Measurements from ENCODE around the gene GALNT16. TPM values are rescaled to one million over a fixed set of nuclear protein-coding genes. Genes with fewer than 3 reads are reported as not detected.

The GALNT16 gene
- total and polyA plus RNA-seq, 2 of the 8 experiments (the other 6 are each of a cell fraction or from before 2014, with no cell fraction given), result 5.4 to 6.3 TPM

DNA sequence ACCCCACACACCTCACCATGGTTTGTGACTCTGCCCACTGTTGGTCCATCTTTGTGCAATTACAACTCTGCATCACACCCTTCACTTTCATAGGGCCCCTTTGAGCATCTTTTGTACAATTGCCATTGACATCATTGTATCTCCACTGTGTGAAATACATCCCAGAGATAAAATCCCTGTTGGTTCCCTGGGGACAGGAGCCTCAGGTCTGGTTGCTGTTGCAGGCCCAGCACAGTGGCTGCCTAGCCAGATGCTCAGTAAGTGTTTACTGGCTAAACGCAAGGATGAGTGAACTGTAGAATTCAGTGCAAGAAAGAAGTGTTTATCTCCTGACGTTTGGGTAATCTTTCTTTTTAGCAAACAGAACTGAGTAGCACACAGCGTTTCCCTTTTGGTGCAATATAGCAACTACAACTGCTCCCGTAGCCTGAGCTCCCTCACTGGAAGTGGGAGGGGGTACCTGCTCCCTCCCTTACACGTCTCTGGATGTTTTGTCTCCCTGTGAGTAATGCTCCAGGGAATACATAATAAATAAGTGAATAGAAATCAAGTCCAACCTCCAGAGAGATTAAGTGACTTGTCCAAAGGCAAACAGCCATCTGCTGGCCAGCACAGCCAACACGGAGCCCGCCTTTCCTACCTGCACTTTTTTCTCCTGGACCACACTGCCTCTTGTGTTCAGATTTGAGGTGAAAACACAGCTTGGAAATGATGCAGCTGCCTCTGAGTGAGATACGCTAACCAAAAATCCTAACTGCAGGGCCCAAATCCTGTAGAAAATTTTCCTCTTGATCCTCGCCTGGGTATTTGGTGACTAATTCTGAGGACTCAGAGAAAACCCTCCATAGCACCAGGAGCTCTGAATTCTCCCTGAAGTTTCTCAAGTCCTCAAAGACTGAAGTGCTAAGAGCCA is 27.4 kb downstream of the GALNT16 start:
- no peaks in the 10 kb centered on the region for H3K9me3 ChIP-seq (ENCODE audit: insufficient read depth in 2 of 2, low read depth in 1 of 2, low read length in 1 of 2)
- H2BK20ac ChIP-seq (ENCODE audit: low read length), result no peak overlapping the region
- no peak overlapping the region for H3K4me2 ChIP-seq (ENCODE audit: insufficient read depth in 1 of 2, low read depth in 2 of 2, low read length in 2 of 2)
- no peaks in the 10 kb centered on the region for H3K36me3 ChIP-seq (ENCODE audit: control insufficient read depth in 2 of 4, insufficient read depth in 4 of 4, low read length in 3 of 4)
- H4K8ac ChIP-seq (ENCODE audit: extremely low read depth, insufficient read depth, low read length), result no peak overlapping the region
- no peaks in the 10 kb centered on the region for H4K20me1 ChIP-seq (replicated peaks in 1 of 2; ENCODE audit: control insufficient read depth in 1 of 2, insufficient read depth in 2 of 2, low read length in 2 of 2)
- H3K4me1 ChIP-seq (replicated peaks in 1 of 4; ENCODE audit: control insufficient read depth in 3 of 4, insufficient read depth in 4 of 4, low read length in 3 of 4), result peaks cover 0 to 5% (median 2%) of the 10 kb centered on the region in 4 experiments; a peak in 4 of 7 replicates
- no peak overlapping the region for H3K4ac ChIP-seq (replicated peaks; ENCODE audit: insufficient read length, low read depth, low read length)
- H3K23me2 ChIP-seq (ENCODE audit: low read depth, low read length), result no peaks in the 10 kb centered on the region
- H3K27me3 ChIP-seq (replicated peaks in 1 of 4; ENCODE audit: control insufficient read depth in 3 of 4, extremely low read depth in 1 of 4, insufficient read depth in 3 of 4, low read length in 3 of 4), result no peaks in the 10 kb centered on the region; a peak in 1 of 7 replicates
- no peak overlapping the region for H3K27ac ChIP-seq (ENCODE audit: low read depth, low read length)
- no peak overlapping the region for H2AFZ ChIP-seq (ENCODE audit: low read length)
- WGBS, 2 experiments (ENCODE audit: extremely low coverage in 1 of 2, insufficient coverage in 1 of 2, insufficient read length in 1 of 2, insufficient replicate concordance in 2 of 2, low coverage in 1 of 2, low lambda C conversion rate in 2 of 2, missing lambda C conversion rate in 1 of 2), result 69% methylated on average over 9 of the region's 9 CpGs; no CpG with 5 or more reads in 1 of the 2 experiments
- H3K9ac ChIP-seq (replicated peaks in 1 of 4; ENCODE audit: extremely low read depth in 1 of 4, low read depth in 3 of 4, low read length in 3 of 4), result no peak overlapping the region
- H3K79me2 ChIP-seq (ENCODE audit: control insufficient read depth in 1 of 2, insufficient read depth in 2 of 2, low read length in 2 of 2), result no peaks in the 10 kb centered on the region
- no peak overlapping the region for H2BK15ac ChIP-seq (ENCODE audit: low read length)
- H3K4me3 ChIP-seq (ENCODE audit: extremely low read depth in 1 of 4, insufficient read depth in 2 of 4, low read depth in 3 of 4, low read length in 4 of 4), result no peak overlapping the region
- H3K14ac ChIP-seq (ENCODE audit: insufficient read length), result no peak overlapping the region
- H2BK5ac ChIP-seq (ENCODE audit: low read depth, low read length), result no peak overlapping the region
- FAIRE-seq (peak; percentile 73), DNase-seq (ENCODE audit: low read depth in 1 of 2, low spot score in 2 of 2) (peak in 1 of 2 experiments; percentile 50)
- H4K5ac ChIP-seq (ENCODE audit: insufficient read length, low read depth, low read length), result no peak overlapping the region
- no peak overlapping the region for H2BK120ac ChIP-seq (replicated peaks; ENCODE audit: low read depth, low read length)
- no peak overlapping the region for H4K91ac ChIP-seq (replicated peaks; ENCODE audit: insufficient read length, low read length)
- no peak overlapping the region for H3K23ac ChIP-seq (ENCODE audit: insufficient read length)
- no peak overlapping the region for H3K56ac ChIP-seq (replicated peaks; ENCODE audit: insufficient read length, low read depth, low read length)
- H2AK5ac ChIP-seq (ENCODE audit: low read depth, low read length), result no peak overlapping the region
- CTCF ChIA-PET (ENCODE audit: partially characterized antibody), result interaction anchor here (0.6 to 6.4 kb wide), 34 partner anchors 8 to 280 kb away, joined by 3 to 63 read pairs (median 5); partner anchors contain the start of gene GALNT16
- no peaks in the 10 kb centered on the region for H3K79me1 ChIP-seq (ENCODE audit: low read depth, low read length)
- no peak overlapping the region for H2BK12ac ChIP-seq (ENCODE audit: low read depth, low read length)
- POLR2A ChIA-PET (ENCODE audit: partially characterized antibody), result interaction anchor here (0.9 to 1.2 kb wide), 4 partner anchors 10 to 111 kb away, joined by 3 read pairs; partner anchors contain the start of genes ERH and GALNT16
- no peak overlapping the region for H3K18ac ChIP-seq (ENCODE audit: extremely low read depth, low read length)
- TF ChIP-seq RAD21 (IDR thresholded peaks at IDR 0.05 in 1 of 2, conservative IDR thresholded peaks at IDR 0.05 in 1 of 2; ENCODE audit: low read depth in 2 of 2, low read length in 2 of 2) (peak; percentile 45 to 63), ZNF274 (IDR thresholded peaks at IDR 0.05; ENCODE audit: borderline replicate concordance, extremely low read depth, low read length) (no peak), BCL11A (IDR thresholded peaks at IDR 0.05; ENCODE audit: low read depth in 2 of 2, low read length in 2 of 2) (no peak)

All from H1 (cell line).